ENCODE measurements around the gene CUTA.

CUTA gene

DNA sequence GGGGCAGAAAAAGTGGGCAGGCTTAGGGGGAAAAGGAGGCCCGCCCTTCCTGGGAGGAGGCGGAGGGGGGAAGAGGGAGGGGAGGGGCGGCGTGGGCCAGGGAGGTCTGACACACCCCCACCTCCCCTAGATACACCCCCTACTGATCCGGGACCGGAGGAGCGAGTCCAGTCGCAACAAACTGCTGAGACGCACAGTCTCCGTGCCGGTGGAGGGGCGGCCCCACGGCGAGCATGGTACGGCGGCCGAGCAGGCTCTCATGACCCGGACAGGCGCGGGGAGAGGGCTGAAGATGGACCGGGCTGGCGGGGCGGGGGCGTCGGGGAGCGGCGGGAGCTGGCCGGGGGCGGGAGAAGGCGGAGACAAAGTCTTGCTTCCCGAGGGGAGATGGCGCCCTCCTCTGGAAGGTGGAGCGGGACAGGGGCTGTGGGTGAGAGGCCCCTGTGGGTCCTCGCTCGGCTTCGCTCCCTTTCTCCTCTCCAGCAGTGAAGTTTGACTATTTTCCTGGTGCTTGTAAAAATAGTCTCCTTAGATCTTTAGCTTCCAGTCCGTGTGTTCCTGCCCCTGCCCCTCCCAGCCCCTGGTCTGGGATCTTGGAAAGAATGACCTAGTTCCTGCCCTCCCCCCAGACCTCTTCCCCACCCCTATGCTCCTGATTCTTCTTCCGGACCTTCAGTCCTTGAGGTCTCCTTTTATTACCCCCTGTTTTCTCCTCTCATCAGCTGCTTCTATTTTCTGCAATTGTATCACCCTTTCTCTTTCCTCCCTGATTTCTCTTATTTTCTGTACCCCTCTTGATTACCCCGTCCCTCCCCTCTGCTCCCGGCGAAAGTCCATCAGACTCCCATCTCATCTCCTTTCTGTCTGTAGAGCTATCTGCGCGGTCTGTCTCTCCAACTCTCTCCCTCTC, 8.0 kb upstream of the CUTA start (continued):
- no peak for TF ChIP-seq ZNF610 (tag by site-specific recombination; IDR thresholded peaks at IDR 0.05; ENCODE audit: borderline replicate concordance)
- no peak for TF ChIP-seq ZNF670 (tag by site-specific recombination; IDR thresholded peaks at IDR 0.05; ENCODE audit: low read depth)
- TF ChIP-seq YY1 (tag by site-specific recombination; IDR thresholded peaks at IDR 0.05): no peak
- no peak for TF ChIP-seq ZNF791 (tag by site-specific recombination; IDR thresholded peaks at IDR 0.05)
- TF ChIP-seq, protein P1, sequence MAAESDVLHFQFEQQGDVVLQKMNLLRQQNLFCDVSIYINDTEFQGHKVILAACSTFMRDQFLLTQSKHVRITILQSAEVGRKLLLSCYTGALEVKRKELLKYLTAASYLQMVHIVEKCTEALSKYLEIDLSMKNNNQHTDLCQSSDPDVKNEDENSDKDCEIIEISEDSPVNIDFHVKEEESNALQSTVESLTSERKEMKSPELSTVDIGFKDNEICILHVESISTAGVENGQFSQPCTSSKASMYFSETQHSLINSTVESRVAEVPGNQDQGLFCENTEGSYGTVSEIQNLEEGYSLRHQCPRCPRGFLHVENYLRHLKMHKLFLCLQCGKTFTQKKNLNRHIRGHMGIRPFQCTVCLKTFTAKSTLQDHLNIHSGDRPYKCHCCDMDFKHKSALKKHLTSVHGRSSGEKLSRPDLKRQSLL (tag by site-specific recombination; IDR thresholded peaks at IDR 0.05): no peak
- peak; percentile 99 for TF ChIP-seq PRDM1 (tag by site-specific recombination; IDR thresholded peaks at IDR 0.05)
- TF ChIP-seq YY2 (tag by site-specific recombination; IDR thresholded peaks at IDR 0.05): no peak
- peak; percentile 76 for TF ChIP-seq ZIC2 (tag by site-specific recombination; IDR thresholded peaks at IDR 0.05)
- no peak for TF ChIP-seq SALL2 (tag by site-specific recombination; IDR thresholded peaks at IDR 0.05; ENCODE audit: borderline replicate concordance)
- TF ChIP-seq OVOL3 (tag by site-specific recombination; IDR thresholded peaks at IDR 0.05): no peak
- no peak for TF ChIP-seq ZNF701 (tag by site-specific recombination; IDR thresholded peaks at IDR 0.05)
- TF ChIP-seq, protein P2, sequence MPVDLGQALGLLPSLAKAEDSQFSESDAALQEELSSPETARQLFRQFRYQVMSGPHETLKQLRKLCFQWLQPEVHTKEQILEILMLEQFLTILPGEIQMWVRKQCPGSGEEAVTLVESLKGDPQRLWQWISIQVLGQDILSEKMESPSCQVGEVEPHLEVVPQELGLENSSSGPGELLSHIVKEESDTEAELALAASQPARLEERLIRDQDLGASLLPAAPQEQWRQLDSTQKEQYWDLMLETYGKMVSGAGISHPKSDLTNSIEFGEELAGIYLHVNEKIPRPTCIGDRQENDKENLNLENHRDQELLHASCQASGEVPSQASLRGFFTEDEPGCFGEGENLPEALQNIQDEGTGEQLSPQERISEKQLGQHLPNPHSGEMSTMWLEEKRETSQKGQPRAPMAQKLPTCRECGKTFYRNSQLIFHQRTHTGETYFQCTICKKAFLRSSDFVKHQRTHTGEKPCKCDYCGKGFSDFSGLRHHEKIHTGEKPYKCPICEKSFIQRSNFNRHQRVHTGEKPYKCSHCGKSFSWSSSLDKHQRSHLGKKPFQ (tag by site-specific recombination; IDR thresholded peaks at IDR 0.05): no peak
- TF ChIP-seq, protein P3, sequence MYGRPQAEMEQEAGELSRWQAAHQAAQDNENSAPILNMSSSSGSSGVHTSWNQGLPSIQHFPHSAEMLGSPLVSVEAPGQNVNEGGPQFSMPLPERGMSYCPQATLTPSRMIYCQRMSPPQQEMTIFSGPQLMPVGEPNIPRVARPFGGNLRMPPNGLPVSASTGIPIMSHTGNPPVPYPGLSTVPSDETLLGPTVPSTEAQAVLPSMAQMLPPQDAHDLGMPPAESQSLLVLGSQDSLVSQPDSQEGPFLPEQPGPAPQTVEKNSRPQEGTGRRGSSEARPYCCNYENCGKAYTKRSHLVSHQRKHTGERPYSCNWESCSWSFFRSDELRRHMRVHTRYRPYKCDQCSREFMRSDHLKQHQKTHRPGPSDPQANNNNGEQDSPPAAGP (tag by site-specific recombination; IDR thresholded peaks at IDR 0.05): peak; percentile 50; the same call in 1 of the 2 replicates
- no peak for TF ChIP-seq HOXA7 (CRISPR knock-in tag; IDR thresholded peaks at IDR 0.05; ENCODE audit: borderline replicate concordance)
- TF ChIP-seq ZFP3 (tag by site-specific recombination; IDR thresholded peaks at IDR 0.05; ENCODE audit: low read depth): no peak
- TF ChIP-seq, protein P4, sequence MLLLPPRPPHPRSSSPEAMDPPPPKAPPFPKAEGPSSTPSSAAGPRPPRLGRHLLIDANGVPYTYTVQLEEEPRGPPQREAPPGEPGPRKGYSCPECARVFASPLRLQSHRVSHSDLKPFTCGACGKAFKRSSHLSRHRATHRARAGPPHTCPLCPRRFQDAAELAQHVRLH (tag by site-specific recombination; IDR thresholded peaks at IDR 0.05): no peak
- no peak for TF ChIP-seq ZNF10 (tag by site-specific recombination; IDR thresholded peaks at IDR 0.05)
- TF ChIP-seq ZNF660 (tag by site-specific recombination; IDR thresholded peaks at IDR 0.05): 0 out of 2 replicates have a peak, but pooled peaks have one; percentile 83
- peak; percentile 64 for TF ChIP-seq ZNF654 (tag by site-specific recombination; IDR thresholded peaks at IDR 0.05; ENCODE audit: low read depth)
- TF ChIP-seq ZNF366 (tag by site-specific recombination; conservative IDR thresholded peaks at IDR 0.05): peak; percentile 83
- TF ChIP-seq, protein P5, sequence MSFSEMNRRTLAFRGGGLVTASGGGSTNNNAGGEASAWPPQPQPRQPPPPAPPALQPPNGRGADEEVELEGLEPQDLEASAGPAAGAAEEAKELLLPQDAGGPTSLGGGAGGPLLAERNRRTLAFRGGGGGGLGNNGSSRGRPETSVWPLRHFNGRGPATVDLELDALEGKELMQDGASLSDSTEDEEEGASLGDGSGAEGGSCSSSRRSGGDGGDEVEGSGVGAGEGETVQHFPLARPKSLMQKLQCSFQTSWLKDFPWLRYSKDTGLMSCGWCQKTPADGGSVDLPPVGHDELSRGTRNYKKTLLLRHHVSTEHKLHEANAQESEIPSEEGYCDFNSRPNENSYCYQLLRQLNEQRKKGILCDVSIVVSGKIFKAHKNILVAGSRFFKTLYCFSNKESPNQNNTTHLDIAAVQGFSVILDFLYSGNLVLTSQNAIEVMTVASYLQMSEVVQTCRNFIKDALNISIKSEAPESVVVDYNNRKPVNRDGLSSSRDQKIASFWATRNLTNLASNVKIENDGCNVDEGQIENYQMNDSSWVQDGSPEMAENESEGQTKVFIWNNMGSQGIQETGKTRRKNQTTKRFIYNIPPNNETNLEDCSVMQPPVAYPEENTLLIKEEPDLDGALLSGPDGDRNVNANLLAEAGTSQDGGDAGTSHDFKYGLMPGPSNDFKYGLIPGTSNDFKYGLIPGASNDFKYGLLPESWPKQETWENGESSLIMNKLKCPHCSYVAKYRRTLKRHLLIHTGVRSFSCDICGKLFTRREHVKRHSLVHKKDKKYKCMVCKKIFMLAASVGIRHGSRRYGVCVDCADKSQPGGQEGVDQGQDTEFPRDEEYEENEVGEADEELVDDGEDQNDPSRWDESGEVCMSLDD (tag by site-specific recombination; IDR thresholded peaks at IDR 0.05): peak; percentile 48; the same call in 1 of the 2 replicates
- no peak for TF ChIP-seq ZNF24 (tag by site-specific recombination; IDR thresholded peaks at IDR 0.05)
- no peak for TF ChIP-seq BCL11A (tag by site-specific recombination; IDR thresholded peaks at IDR 0.05; ENCODE audit: low read depth)
- TF ChIP-seq ZNF221 (tag by site-specific recombination; IDR thresholded peaks at IDR 0.05; ENCODE audit: borderline replicate concordance): no peak
- TF ChIP-seq ZNF274 (IDR thresholded peaks at IDR 0.05; ENCODE audit: low read length): no peak
- no peak for TF ChIP-seq ZNF274 (tag by site-specific recombination; IDR thresholded peaks at IDR 0.05; ENCODE audit: borderline replicate concordance)
- TF ChIP-seq ZNF776 (tag by site-specific recombination; IDR thresholded peaks at IDR 0.05; ENCODE audit: borderline replicate concordance): no peak
- TF ChIP-seq ZNF585B (tag by site-specific recombination; IDR thresholded peaks at IDR 0.05): no peak
- 0 out of 2 replicates have a peak, but pooled peaks have one; percentile 36 for TF ChIP-seq ZBTB7A (tag by site-specific recombination; IDR thresholded peaks at IDR 0.05; ENCODE audit: low read depth)
- no peak for TF ChIP-seq ZNF350 (tag by site-specific recombination; IDR thresholded peaks at IDR 0.05)
- TF ChIP-seq, protein P6, sequence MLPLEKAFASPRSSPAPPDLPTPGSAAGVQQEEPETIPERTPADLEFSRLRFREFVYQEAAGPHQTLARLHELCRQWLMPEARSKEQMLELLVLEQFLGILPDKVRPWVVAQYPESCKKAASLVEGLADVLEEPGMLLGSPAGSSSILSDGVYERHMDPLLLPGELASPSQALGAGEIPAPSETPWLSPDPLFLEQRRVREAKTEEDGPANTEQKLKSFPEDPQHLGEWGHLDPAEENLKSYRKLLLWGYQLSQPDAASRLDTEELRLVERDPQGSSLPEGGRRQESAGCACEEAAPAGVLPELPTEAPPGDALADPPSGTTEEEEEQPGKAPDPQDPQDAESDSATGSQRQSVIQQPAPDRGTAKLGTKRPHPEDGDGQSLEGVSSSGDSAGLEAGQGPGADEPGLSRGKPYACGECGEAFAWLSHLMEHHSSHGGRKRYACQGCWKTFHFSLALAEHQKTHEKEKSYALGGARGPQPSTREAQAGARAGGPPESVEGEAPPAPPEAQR (tag by site-specific recombination; IDR thresholded peaks at IDR 0.05): no peak
- TF ChIP-seq IKZF3 (tag by site-specific recombination; IDR thresholded peaks at IDR 0.05): peak; percentile 87
- no peak for TF ChIP-seq ZNF473 (tag by site-specific recombination; IDR thresholded peaks at IDR 0.05)

Measured in HEK293 (cell line).